ENCODE data around the gene MANEA.

GRCh38 chr6:95577304-95578105, at the start of gene MANEA:
- TF ChIP-seq CTCF (optimal IDR thresholded peaks at IDR 0.05 in 1 of 3, IDR thresholded peaks at IDR 0.05 in 1 of 3, conservative IDR thresholded peaks at IDR 0.05 in 1 of 3; ENCODE audit: extremely low read depth in 1 of 3, insufficient read depth in 2 of 3, low read length in 3 of 3) (no peak), EZH2 (IDR thresholded peaks at IDR 0.05; ENCODE audit: low read length) (no peak)

Measured in keratinocyte (primary cell).